ENCODE data around the gene POLR3H. TPM values are rescaled to one million over a fixed set of nuclear protein-coding genes. Genes with fewer than 3 reads are reported as not detected.

POLR3H gene
- total RNA-seq, 2 donors from 2014 or later = 29.9 to 35.4 TPM

GRCh38 chr22:41540365-41540764, 3.9 kb downstream of the POLR3H start:
- no peak for DNase-seq (ENCODE audit: low spot score)
- intact Hi-C loops (cut with DNase I) = loop anchor here in 1 of 2 donors (5.0 kb wide), 1 partner anchor 57 kb away; no protein-coding TSS in a partner anchor

- intact Hi-C loops (cut with DNase I) = loop anchor here in 1 of 2 donors (5.0 kb wide), 1 partner anchor 57 kb away; no protein-coding TSS in a partner anchor
- DNase-seq (ENCODE audit: low spot score) = no peak
These were observed 4.3 kb downstream of the POLR3H start for GRCh38 chr22:41540006-41540315.

- intact Hi-C loops (cut with DNase I) = loop anchor here (2.0 to 5.0 kb wide), 2 partner anchors 49 to 58 kb away; no protein-coding TSS in a partner anchor
- no peak for DNase-seq (ENCODE audit: low spot score)
These were observed 4.9 kb downstream of the POLR3H start for GRCh38 chr22:41539146-41540005.

DNA sequence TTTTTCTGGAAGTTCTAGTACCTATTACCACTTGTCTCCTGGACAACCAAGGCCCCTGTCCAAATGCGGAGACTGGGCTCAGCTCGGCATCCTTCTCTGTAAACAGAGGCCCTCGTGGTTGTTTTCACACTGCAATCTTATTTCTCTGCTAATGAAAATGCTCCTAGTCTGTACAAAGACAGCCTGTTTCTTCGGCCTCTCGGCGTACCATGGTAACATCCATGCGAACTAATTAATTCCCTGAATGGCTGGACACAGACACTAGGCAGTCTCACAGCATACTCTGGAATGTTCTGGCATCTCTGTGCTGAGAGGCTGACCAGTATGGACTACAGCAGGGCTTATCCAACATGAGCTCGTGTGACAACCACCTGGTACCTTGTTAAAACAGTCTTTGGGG, 5.7 kb downstream of the POLR3H start:
- DNase-seq (ENCODE audit: low spot score) = no peak
- intact Hi-C loops (cut with DNase I) = loop anchor here in 1 of 2 donors (2.0 kb wide), 1 partner anchor 48 kb away; no protein-coding TSS in a partner anchor

DNA sequence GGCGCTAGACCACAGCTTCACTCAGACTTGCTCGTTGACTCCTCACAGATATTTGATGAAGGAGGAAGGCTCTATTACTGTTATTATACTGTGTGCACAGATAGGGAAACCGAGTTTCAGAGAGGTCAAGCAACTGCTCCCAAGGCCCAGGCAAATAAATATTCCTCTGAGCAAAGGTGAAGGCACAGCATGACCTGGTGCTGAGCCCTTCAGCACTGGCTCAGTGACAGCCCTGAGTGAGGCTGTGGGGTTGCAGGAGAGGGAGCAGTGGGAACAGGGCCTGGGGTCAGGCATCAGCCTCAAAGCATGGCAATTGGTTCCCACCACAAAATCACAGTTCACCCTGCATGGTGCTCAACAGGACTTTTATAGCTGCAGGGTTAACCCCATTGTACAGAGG, 7.1 kb downstream of the POLR3H start:
- no peak for DNase-seq (ENCODE audit: low spot score)
- intact Hi-C loops (cut with DNase I) = loop anchor here in 1 of 2 donors (1.0 kb wide), 1 partner anchor 46 kb away; no protein-coding TSS in a partner anchor

DNA sequence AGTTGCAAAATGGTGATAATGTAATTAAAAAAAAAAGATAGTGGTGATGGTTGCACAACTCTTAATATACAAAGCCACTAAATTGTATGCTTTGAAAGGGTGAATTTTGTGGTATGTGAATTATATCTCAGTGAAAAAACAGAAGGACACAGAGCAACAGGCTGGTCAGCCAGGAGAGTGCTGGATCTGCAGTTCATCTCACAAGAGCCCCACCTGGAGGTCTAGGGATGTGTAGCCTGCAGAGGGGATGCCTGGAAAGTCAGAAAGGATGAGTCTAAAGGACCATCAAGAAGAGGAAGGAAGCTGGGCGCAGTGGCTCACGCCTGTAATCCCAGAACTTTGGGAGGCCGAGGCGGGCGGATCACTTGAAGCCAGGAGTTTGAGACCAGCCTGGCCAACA, 9.0 kb downstream of the POLR3H start:
- intact Hi-C loops (cut with DNase I) = no loop called here
- DNase-seq (ENCODE audit: low spot score) = no peak

GRCh38 chr22:41534219-41534618, 10.1 kb downstream of the POLR3H start:
- no peak for DNase-seq (ENCODE audit: low spot score)
- intact Hi-C loops (cut with DNase I) = loop anchor here in 1 of 2 donors (5.0 kb wide), 1 partner anchor 132 kb away; no protein-coding TSS in a partner anchor

DNA sequence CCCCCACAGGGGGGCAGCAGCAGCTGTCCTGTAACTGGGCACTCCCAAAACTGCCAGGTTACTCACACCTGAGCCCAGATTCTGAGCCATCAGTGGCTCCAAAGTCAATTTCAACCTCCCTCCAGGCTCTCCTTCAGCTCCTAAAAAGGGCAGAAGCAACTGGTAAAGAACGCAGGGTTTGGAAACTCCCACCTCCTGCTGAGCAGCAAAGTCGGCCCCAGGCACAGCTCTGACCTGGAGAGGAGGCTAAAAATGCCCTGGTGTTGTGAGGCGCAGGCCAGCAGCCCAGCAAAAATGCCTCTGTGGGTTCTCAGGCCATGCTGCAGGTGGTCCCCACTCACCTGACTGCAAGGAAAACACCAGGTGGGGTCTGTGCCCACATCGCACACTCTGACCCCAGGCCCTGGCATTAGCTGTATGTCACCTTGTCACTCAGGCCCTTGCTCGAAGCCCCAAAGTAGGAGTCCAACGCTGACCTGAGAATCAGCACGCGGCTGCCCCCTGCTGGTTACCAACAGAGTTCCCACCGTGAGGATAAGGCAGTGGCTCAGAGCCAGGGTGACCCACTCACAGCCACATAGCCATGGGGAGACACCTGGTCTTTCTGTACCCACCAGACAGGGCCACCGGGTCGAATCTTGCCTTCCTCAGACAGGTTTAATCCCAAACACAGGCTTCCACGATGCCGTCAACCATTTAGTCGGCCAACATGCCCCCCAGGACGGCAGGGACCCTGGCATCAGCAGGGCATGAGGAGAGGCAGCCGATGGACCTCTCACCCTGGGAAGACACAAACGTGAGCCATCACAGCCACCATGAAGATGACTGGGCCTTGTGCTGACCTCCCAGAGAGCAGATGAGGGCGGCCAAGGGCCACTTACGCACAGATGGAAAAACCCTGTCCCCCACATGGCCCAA, 11.1 kb downstream of the POLR3H start:
- peak; percentile 91 for DNase-seq (ENCODE audit: low spot score)
- intact Hi-C loops (cut with DNase I) = loop anchor here in 1 of 2 donors (5.0 kb wide), 1 partner anchor 131 kb away; no protein-coding TSS in a partner anchor

- DNase-seq (ENCODE audit: low spot score) = no peak
- intact Hi-C loops (cut with DNase I) = loop anchor here in 1 of 2 donors (5.0 kb wide), 1 partner anchor 130 kb away; no protein-coding TSS in a partner anchor
These were observed 12.4 kb downstream of the POLR3H start for GRCh38 chr22:41531715-41532477.

GRCh38 chr22:41530890-41531714, 13.2 kb downstream of the POLR3H start:
- intact Hi-C loops (cut with DNase I) = loop anchor here in 1 of 2 donors (5.0 kb wide), 1 partner anchor 129 kb away; no protein-coding TSS in a partner anchor
- no peak for DNase-seq (ENCODE audit: low spot score)

DNA sequence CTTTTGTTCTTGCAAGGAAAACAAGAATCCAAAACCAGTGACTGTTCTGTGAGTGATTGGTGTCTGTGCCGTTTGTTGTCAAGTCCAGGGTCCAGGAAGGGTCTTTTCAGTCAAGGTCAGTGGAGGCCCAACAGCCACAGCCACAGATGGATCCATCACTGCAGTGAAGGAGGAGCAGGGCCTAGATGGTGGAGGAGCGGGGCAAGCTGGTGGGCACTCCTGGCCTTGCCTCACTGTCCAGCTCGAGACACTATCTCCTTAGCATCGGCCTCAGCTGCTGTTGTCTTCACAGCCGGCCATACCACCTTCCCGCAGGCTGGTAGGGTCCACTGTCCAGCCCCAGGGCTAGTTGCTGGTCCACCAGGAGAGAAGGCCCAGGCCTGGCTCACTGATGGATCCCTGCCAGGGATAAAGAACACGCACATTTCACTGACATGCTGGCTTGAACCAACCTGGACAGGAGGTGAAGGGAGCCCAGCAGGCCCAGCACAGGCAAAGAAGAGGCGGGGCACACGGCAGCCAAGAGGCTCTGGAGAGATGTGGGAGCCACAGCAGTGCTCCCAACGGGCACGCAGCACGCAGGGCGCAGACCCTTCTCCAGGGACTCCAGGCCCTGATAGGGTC, 15.2 kb downstream of the POLR3H start:
- intact Hi-C loops (cut with DNase I) = no loop called here
- no peak for DNase-seq (ENCODE audit: low spot score)

DNA sequence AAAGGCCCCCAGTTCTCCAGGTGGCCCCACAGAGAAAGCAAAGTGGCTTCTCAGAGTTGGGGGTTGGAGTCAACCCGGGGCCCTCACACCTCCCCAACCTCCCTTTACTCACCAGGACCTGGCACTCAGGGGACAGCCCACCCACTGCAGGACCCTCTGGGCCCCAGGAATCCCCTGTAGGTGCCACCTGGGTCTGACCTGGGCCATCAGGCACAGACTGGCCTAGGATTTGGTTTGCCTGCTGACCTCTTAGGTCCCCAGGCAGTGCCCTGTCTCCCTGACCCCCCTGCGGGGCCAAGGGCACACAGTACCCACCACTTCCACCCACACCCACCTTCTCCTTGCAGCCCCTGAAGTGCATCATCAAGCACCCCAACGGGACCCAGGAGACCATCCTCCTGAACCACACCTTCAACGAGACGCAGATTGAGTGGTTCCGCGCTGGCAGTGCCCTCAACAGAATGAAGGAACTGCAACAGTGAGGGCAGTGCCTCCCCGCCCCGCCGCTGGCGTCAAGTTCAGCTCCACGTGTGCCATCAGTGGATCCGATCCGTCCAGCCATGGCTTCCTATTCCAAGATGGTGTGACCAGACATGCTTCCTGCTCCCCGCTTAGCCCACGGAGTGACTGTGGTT, 16.0 kb downstream of the POLR3H start:
- intact Hi-C loops (cut with DNase I) = no loop called here

DNA sequence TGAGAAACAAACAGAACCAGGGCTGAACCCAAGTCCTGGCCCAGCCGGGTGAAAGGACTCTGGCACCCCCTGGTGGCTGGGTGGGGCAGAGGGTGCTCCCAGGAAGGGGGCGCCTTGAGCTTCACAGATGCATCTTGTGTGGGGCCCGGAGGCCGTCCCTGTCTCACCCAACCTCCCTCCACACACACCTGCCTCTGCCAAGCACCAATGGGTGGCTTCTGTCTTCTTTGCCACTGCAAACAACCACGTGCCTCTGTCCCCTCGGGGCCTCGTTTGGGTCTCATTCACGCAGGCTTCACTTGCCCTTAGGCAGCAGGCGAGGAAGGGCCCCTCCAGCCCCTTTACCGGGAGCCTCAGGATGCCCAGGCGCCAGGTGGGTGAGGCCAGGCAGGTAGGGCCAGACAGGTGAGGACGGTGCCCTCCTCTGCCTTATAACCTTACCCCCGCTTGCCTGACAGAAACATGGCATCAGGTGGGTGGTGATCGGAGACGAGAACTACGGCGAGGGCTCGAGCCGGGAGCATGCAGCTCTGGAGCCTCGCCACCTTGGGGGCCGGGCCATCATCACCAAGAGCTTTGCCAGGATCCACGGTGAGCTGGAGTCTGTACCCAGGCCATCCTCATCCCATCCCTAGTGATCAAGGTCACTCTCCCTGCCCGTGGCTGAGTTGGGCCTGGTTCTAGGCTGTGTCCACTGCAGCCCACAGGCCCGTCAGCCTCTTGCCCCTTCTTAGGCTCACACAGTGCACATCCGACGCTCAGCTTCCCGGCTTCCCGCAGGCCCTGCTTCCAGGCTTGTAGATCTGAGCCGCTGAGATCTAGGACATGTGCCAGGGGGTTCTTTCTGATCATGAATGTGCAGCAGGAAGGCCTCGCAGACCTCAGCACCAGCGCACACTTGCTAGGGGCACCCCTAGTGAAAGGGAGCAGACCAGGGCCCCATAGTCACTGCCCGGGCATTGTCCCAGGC, 17.2 kb downstream of the POLR3H start:
- DNase-seq (ENCODE audit: low spot score) = no peak
- intact Hi-C loops (cut with DNase I) = no loop called here

More for the DNA sequence above, 16.0 kb downstream of the POLR3H start:
- DNase-seq (ENCODE audit: low spot score) = no peak

DNA sequence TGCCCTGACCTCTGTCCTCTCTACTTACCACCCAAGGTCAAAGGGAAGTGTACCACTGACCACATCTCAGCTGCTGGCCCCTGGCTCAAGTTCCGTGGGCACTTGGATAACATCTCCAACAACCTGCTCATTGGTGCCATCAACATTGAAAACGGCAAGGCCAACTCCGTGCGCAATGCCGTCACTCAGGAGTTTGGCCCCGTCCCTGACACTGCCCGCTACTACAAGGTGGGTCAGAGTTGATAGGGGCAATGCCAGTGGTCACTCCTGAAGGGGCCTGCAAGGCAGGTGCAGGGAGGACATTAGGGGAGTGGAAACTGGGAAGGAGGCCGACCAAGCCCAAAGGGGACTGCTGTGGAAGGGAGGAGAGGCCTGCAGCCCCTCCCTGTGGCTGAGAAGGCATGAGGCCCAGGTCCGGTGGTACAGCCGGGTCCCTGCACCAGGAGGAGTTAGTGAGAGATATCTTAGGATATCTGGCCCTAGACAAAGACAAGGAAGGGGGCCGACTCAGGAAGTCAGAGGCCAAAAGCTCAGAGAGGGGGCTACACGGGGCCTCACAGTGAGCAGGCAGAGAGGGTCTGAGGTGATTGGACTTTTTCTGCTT, 17.9 kb downstream of the POLR3H start:
- intact Hi-C loops (cut with DNase I) = no loop called here
- DNase-seq (ENCODE audit: low spot score) = no peak

DNA sequence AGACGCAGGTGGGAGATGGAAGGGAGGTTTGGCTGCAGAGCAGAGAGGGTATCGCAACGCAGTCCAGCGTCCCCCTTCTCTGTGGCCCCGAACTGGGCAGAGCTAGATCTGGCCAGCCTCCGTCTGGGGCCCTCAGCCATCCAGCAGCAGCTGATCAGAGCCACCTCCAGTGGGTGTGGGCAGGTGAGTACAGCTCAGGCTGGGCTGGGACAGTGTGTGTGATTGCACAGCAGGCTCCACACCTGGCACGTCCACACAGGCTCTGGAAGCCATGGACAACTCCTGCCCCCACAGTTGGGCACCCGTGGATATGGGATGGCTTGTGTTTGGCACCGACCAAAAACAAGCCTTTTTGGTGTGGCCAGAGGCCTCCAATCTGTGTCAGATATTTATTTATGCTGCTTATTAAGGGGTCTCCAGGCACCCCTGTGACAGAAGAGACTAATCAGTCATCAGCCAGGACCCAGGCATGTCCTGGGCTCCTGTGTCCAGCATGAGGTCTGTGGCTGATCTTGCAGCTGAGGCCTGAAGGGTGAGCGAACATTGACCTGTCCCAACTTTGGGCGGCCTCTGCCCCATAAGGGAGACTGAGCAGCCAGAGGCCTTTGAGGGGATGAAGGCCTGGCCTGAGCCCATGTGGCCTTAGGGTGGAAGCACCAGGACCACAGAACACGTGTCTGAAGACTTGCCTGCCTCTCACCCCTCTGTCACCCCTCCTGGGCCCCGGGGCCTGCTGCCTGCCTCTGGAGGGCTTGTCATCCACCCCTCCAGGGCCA, 18.6 kb downstream of the POLR3H start:
- intact Hi-C loops (cut with DNase I) = no loop called here

More for the DNA sequence above, 18.6 kb downstream of the POLR3H start:
- DNase-seq (ENCODE audit: low spot score) = no peak

Data from posterior vena cava (tissue), 2 donors.